ENCODE data around the gene ZSWIM9. TPM values are rescaled to one million over a fixed set of nuclear protein-coding genes. Genes with fewer than 3 reads are reported as not detected.
A peak's percentile ranks its signal among the peaks of the same experiment; 100 is the strongest.

Gene ZSWIM9
- total and polyA plus RNA-seq, 2 donors (not counting 3 experiments of a cell fraction or from before 2014, with no cell fraction given), result 1.0 to 8.6 TPM

- peak; percentile 54 for DNase-seq (ENCODE audit: low read depth, low spot score)
- Histone ChIP-seq H3K4me1 (ENCODE audit: control insufficient read depth, extremely low read depth, insufficient read depth, low read length) (peaks cover 15% of the 10 kb centered on the region), H3K27ac (ENCODE audit: insufficient read depth, low read depth, low read length) (peak overlapping the region; percentile 94), H3K4me2 (ENCODE audit: insufficient read depth, low read length) (peak overlapping the region; percentile 15), H3K9ac (replicated peaks; ENCODE audit: extremely low read depth, insufficient read depth, low read length) (peak overlapping the region; percentile 81), H3K9me1 (replicated peaks; ENCODE audit: control insufficient read depth, extremely low read depth, insufficient read depth, low read length) (no peaks in the 10 kb centered on the region), H3K27me3 (ENCODE audit: control insufficient read depth in 2 of 2, insufficient read depth in 2 of 2, low read length in 2 of 2) (no peaks in the 10 kb centered on the region), H4K20me1 (replicated peaks; ENCODE audit: control insufficient read depth, extremely low read depth, insufficient read depth, low read length) (no peaks in the 10 kb centered on the region), H2AFZ (ENCODE audit: low read depth, low read length) (peak overlapping the region; percentile 83), H3K9me3 (replicated peaks; ENCODE audit: control insufficient read depth, insufficient read depth, low read length) (no peaks in the 10 kb centered on the region), H3K79me2 (ENCODE audit: control insufficient read depth, insufficient read depth, low read length) (no peaks in the 10 kb centered on the region), H3K36me3 (ENCODE audit: control insufficient read depth in 2 of 2, extremely low read depth in 1 of 2, insufficient read depth in 2 of 2, low read length in 2 of 2) (no peaks in the 10 kb centered on the region), H3K4me3 (replicated peaks in 1 of 3; ENCODE audit: insufficient read depth in 1 of 3, low read depth in 1 of 3, low read length in 3 of 3) (peak overlapping the region in 1 of 3 experiments; percentile 17)
- TF ChIP-seq POLR2AphosphoS5 (IDR thresholded peaks at IDR 0.05; ENCODE audit: insufficient read depth, low read depth, low read length) (no peak), GATA2 (IDR thresholded peaks at IDR 0.05; ENCODE audit: insufficient read depth, insufficient read length, low read depth, low read length) (no peak), MAX (IDR thresholded peaks at IDR 0.05; ENCODE audit: insufficient read depth, insufficient read length) (no peak), JUN (IDR thresholded peaks at IDR 0.05; ENCODE audit: borderline replicate concordance, insufficient read depth, insufficient read length, low read depth) (no peak), CTCF (IDR thresholded peaks at IDR 0.05; ENCODE audit: extremely low read depth in 1 of 2, insufficient read depth in 1 of 2, low read depth in 1 of 2, low read length in 2 of 2) (no peak), POLR2A (IDR thresholded peaks at IDR 0.05; ENCODE audit: low read depth, low read length) (no peak), FOS (IDR thresholded peaks at IDR 0.05; ENCODE audit: borderline replicate concordance, insufficient read depth, low read length) (no peak), MYC (IDR thresholded peaks at IDR 0.05; ENCODE audit: low read depth, low read length) (no peak), EZH2 (IDR thresholded peaks at IDR 0.05; ENCODE audit: borderline replicate concordance, low read depth, low read length, severe bottlenecking) (no peak)
- POLR2A ChIA-PET, result interaction anchor here (0.8 to 1.5 kb wide), 3 partner anchors 10 to 44 kb away, joined by 3 to 5 read pairs (median 4); partner anchors contain the start of gene PLA2G4C
- intact Hi-C loops (cut with micrococcal nuclease), result no loop called here
- dilution Hi-C loops (cut with MboI; ENCODE audit: extremely low pct_ligation_motif_present, low sequenced_read_pairs), result no loop called here
- FAIRE-seq, result no peak
- CTCF ChIA-PET, result interaction anchor here (0.8 to 5.9 kb wide), 9 partner anchors 16 to 191 kb away, joined by 3 to 229 read pairs (median 10); partner anchors contain the start of genes CARD8 and PLA2G4C
- no TSS peak for BruUV-seq (replicated peaks)
Measured at GRCh38 chr19:48154003-48154402, 16.5 kb upstream of the ZSWIM9 start.

Measured in endothelial cell of umbilical vein (primary cell).